Immature natural killer cell (primary cell): Measurements from ENCODE around the gene NEK6. TPM values are rescaled to one million over a fixed set of nuclear protein-coding genes. Genes with fewer than 3 reads are reported as not detected.
A peak's percentile ranks its signal among the peaks of the same experiment; 100 is the strongest.
"Not testable (repeated sequence)": the region's sequence is repeated elsewhere in the genome, so short reads cannot be mapped to it uniquely, and the experiment has no call there.

Source experiments
- DNase-seq, 3 donors: peaks; one replicate each; pipeline ENCODE4 v3.0.0; 2022; ENCODE audit warnings: mixed read lengths in 1 of 3
- H3K27ac Mint-ChIP-seq, 6 donors: one replicate each; pipeline ENCODE4 v1.8.0; 2020; ENCODE audit warnings: mixed read lengths in 6 of 6, mild to moderate bottlenecking in 5 of 6, inconsistent platforms in 4 of 6, moderate library complexity in 3 of 6
- H3K27me3 Mint-ChIP-seq, 3 donors: one replicate each; pipeline ENCODE4 v1.8.0; 2020 to 2021; ENCODE audit warnings: low read depth in 3 of 3, mild to moderate bottlenecking in 3 of 3, mixed read lengths in 3 of 3, moderate library complexity in 3 of 3, inconsistent platforms in 1 of 3
- H3K36me3 Mint-ChIP-seq, 3 donors: one replicate each; pipeline ENCODE4 v1.8.0; 2020; ENCODE audit warnings: mixed read lengths in 3 of 3, inconsistent platforms in 2 of 3, mild to moderate bottlenecking in 2 of 3
- H3K4me1 Mint-ChIP-seq, 2 donors: one replicate each; pipeline ENCODE4 v1.8.0; 2020; ENCODE audit warnings: inconsistent platforms in 2 of 2, mild to moderate bottlenecking in 2 of 2, mixed read lengths in 2 of 2, moderate library complexity in 1 of 2
- H3K4me3 Mint-ChIP-seq, 5 donors: one replicate each; pipeline ENCODE4 v1.8.0; 2020; ENCODE audit warnings: mild to moderate bottlenecking in 5 of 5, mixed read lengths in 5 of 5, inconsistent platforms in 3 of 5, moderate library complexity in 3 of 5
- H3K9me3 Mint-ChIP-seq, 6 donors: one replicate each; pipeline ENCODE4 v1.8.0; 2020; ENCODE audit warnings: mild to moderate bottlenecking in 6 of 6, mixed read lengths in 6 of 6, inconsistent platforms in 4 of 6, moderate library complexity in 3 of 6
- polyA plus RNA-seq, 3 donors: library from polyadenylated mRNA; unstranded; fragments of 300-500 nt; fragmentation: Illumina TruSeq; gene quantifications; one replicate each; pipeline ENCODE4 v1.2.3, GENCODE V29; 2021

The NEK6 gene
- polyA plus RNA-seq, 3 donors from 2014 or later = 8.8 to 18.0 (median 13.8) TPM

DNA sequence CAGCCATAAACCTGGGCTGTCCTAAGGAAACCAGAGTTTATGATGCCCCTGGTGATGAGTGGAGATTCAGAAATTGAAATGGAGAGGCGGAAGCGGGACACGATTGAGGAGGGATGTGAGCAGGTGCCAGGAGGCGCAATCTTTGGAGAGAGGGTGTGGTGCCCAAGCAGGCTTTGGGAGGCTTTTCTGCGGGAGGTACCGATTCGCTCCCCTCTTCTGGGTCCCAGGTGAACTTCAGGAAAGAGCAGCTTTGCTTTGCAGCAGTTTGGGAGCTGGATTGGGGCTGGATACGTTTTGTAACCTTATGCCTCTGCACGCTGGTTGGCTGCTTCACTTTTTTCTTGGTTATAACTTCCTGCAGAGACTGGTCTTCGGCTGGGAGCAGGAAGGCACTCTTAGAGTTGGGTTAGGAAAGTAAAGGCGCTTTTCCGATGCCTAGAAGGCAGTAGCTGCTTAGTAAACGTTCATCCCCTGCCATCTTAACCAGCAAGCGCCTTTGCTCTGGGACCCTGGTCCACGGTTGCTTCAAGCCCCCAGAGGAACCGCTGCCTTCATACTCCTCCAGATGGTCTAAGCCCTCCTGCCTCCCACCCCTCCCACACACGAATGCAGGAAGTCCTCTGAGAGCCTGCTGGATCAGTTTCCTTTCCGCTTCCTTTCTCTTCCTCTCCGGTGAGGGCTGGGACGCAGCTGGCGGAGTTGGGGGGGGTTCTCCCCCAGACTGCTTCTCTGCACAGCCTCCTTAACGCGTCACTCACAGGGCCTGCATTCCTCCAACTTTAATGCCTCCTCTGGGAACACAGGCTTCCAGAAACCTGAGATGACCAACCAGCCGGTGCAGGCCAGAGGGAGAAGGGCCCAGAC is 15.2 kb upstream of the NEK6 start:
- Mint-ChIP-seq H3K27ac (peak overlapping the region in 1 of 6 donors; percentile 21), H3K36me3 (no peaks in the 10 kb centered on the region), H3K9me3 (no peaks in the 10 kb centered on the region), H3K27me3 (peaks cover 0 to 2% (median 0%) of the 10 kb centered on the region in 3 donors), H3K4me1 (peaks cover 38 to 42% of the 10 kb centered on the region in 2 donors), H3K4me3 (no peak overlapping the region)
- DNase-seq = no peak

GRCh38 chr9:124247393-124247792 is 10.4 kb upstream of the NEK6 start:
- H3K36me3 Mint-ChIP-seq, H3K27ac Mint-ChIP-seq, H3K27me3 Mint-ChIP-seq, H3K9me3 Mint-ChIP-seq, H3K4me3 Mint-ChIP-seq: not testable (repeated sequence)
- H3K4me1 Mint-ChIP-seq = peaks cover 7 to 10% of the 10 kb centered on the region in 2 donors
- DNase-seq = peak in 1 of 3 donors; percentile 21

- Mint-ChIP-seq H3K9me3 (no peaks in the 10 kb centered on the region), H3K36me3 (no peaks in the 10 kb centered on the region), H3K4me3 (no peak overlapping the region), H3K4me1 (peaks cover under 1 to 5% of the 10 kb centered on the region in 2 donors), H3K27ac (peak overlapping the region in 1 of 6 donors; percentile 40), H3K27me3 (peaks cover 0 to 2% (median 0%) of the 10 kb centered on the region in 3 donors)
- DNase-seq = no peak
Observed at GRCh38 chr9:124248066-124248465, 9.7 kb upstream of the NEK6 start.

DNA sequence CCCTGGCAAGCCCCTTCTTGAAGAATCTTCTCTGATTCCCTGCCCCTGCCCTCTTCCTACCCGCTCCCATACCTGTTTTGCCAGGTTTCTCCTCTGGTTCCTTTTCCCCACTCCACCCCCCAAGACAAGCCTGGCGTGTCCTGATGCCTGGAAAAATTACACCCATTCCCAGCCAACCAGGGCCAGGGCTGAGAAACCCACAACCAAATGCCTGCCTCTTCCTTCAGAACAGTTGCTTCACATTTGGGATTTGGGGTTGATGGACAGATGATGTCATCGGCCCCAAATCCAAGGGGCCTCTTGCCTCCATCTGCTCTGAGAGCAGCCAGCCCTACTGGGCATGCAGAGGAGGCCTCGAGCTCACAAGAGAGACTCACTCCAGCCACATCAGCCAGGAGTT is 8.8 kb upstream of the NEK6 start:
- no peaks in the 10 kb centered on the region for H3K36me3 Mint-ChIP-seq
- DNase-seq = no peak
- H3K27me3 Mint-ChIP-seq = peaks cover 0 to 2% (median 0%) of the 10 kb centered on the region in 3 donors
- peaks cover 0 to 4% of the 10 kb centered on the region in 2 donors for H3K4me1 Mint-ChIP-seq
- no peak overlapping the region for H3K27ac Mint-ChIP-seq
- H3K9me3 Mint-ChIP-seq = no peaks in the 10 kb centered on the region
- no peak overlapping the region for H3K4me3 Mint-ChIP-seq

GRCh38 chr9:124251204-124251603 is 6.5 kb upstream of the NEK6 start:
- Mint-ChIP-seq H3K4me1 (peaks cover 0 to 4% of the 10 kb centered on the region in 2 donors), H3K27ac (no peak overlapping the region), H3K9me3 (no peaks in the 10 kb centered on the region)

DNA sequence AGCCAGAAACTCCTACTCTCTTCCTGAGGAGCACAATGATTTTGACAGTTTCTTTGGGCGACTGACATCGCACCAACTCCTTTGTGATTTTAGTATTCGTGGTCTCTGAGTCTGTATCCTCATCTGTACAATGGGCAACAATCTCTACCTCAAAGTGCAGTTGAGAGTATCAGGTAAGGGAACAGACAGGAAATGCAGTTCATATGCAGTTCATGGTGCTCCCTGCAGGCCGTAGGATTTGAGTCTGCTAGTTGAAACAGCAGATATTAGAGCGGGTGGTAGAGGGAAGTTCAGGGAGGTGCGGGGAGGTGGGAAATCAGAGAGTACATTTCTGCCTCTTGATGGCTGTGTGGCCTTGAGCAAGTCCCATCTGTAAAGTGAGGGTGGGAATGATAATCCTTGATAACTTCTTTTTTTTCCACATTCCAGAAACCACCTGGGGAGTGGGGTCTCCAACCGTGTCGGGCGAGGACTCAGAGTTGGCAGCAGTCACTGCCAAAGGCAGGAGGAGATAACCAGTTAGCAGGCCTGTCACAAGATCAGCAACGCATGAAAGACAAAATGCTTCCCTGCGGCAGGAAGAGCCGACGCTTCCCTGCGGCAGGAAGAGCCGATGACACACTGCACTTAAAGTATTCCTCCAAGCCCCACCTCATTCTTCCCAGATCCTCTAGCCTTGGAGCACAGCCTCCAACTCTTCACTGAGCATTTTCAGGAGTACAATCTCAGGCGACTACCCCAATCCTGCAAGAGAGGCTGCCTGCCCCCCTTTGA is 6.0 kb upstream of the NEK6 start:
- no peaks in the 10 kb centered on the region for H3K36me3 Mint-ChIP-seq
- H3K27ac Mint-ChIP-seq = no peak overlapping the region
- H3K4me1 Mint-ChIP-seq = peaks cover 1 to 4% of the 10 kb centered on the region in 2 donors
- no peaks in the 10 kb centered on the region for H3K9me3 Mint-ChIP-seq
- no peak for DNase-seq
- no peak overlapping the region for H3K4me3 Mint-ChIP-seq
- H3K27me3 Mint-ChIP-seq = peaks cover 0 to 2% (median under 1%) of the 10 kb centered on the region in 3 donors

More at GRCh38 chr9:124251204-124251603, 6.5 kb upstream of the NEK6 start:
- peaks cover 0 to 2% (median 0%) of the 10 kb centered on the region in 3 donors for H3K27me3 Mint-ChIP-seq
- H3K36me3 Mint-ChIP-seq = no peaks in the 10 kb centered on the region
- DNase-seq = no peak
- H3K4me3 Mint-ChIP-seq = no peak overlapping the region

GRCh38 chr9:124252878-124253277 is 4.9 kb upstream of the NEK6 start:
- not testable (repeated sequence) for H3K4me3 Mint-ChIP-seq, H3K27ac Mint-ChIP-seq, H3K4me1 Mint-ChIP-seq, H3K36me3 Mint-ChIP-seq, DNase-seq, H3K9me3 Mint-ChIP-seq, H3K27me3 Mint-ChIP-seq

DNA sequence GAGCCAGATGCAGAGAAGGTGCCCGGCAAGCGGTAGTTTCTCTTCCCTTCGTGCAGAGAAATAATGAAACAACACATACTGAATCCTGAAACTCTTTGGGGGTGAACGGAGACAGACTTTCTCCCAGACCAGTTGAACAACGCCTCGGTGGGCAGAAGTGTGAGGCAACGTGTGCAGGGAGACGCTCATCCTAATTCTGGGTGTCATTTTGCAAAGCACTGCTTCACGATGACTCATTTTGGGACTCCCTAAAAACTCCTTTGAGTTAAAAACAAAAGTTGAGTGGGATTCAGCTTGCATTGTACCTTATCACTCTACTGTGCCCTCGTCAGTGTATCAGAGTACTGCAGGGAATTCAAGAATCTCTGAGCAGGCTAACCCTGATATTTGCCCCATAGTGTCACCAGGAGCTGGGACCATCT is 3.5 kb upstream of the NEK6 start:
- Mint-ChIP-seq H3K4me3 (no peak overlapping the region), H3K27me3 (peaks cover 0 to 9% (median 7%) of the 10 kb centered on the region in 3 donors), H3K36me3 (no peaks in the 10 kb centered on the region), H3K4me1 (peaks cover 20 to 22% of the 10 kb centered on the region in 2 donors), H3K27ac (peak overlapping the region in 1 of 6 donors; percentile 4), H3K9me3 (no peaks in the 10 kb centered on the region)
- no peak for DNase-seq

DNA sequence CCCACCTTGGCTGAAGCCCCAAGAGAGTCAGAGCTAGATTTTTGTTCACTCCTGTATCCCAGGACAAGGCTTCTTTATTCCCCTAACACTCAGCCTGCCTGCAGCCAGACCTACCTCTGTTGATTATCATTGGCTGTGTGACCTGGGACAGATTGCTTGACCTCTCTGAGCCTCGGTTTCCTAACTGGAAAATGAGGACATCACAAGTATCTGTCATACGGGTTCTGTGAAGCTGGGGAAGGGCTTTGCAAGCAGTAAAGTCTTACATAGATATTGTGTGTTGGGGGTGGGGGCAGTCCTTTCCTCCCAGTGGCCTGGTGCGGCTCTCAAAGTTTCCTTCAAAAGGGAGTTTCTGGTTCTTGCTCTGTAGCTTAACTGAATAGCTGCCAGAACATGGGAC is 2.5 kb upstream of the NEK6 start:
- H3K4me1 Mint-ChIP-seq = peaks cover 28 to 32% of the 10 kb centered on the region in 2 donors
- H3K4me3 Mint-ChIP-seq = no peak overlapping the region
- no peak for DNase-seq
- no peaks in the 10 kb centered on the region for H3K9me3 Mint-ChIP-seq
- no peak overlapping the region for H3K27ac Mint-ChIP-seq
- H3K36me3 Mint-ChIP-seq = no peaks in the 10 kb centered on the region
- H3K27me3 Mint-ChIP-seq = peaks cover 0 to 9% (median 7%) of the 10 kb centered on the region in 3 donors

GRCh38 chr9:124256517-124257069 is 1.2 kb upstream of the NEK6 start:
- H3K4me3 Mint-ChIP-seq = peak overlapping the region; percentile 90 to 94 (median 94)
- H3K4me1 Mint-ChIP-seq = peaks cover 40 to 45% of the 10 kb centered on the region in 2 donors
- DNase-seq = no peak
- H3K27ac Mint-ChIP-seq = peak overlapping the region in 5 of 6 donors; percentile 74 to 90 (median 81)
- H3K36me3 Mint-ChIP-seq = no peaks in the 10 kb centered on the region
- peaks cover 3 to 9% (median 4%) of the 10 kb centered on the region in 3 donors for H3K27me3 Mint-ChIP-seq
- H3K9me3 Mint-ChIP-seq = no peaks in the 10 kb centered on the region

- peaks cover 46 to 52% of the 10 kb centered on the region in 2 donors for H3K4me1 Mint-ChIP-seq
- H3K27ac Mint-ChIP-seq = peak overlapping the region; percentile 77 to 92 (median 83)
- H3K4me3 Mint-ChIP-seq = peak overlapping the region; percentile 90 to 94 (median 94)
- no peaks in the 10 kb centered on the region for H3K9me3 Mint-ChIP-seq
- no peaks in the 10 kb centered on the region for H3K36me3 Mint-ChIP-seq
- peaks cover 3 to 9% (median 4%) of the 10 kb centered on the region in 3 donors for H3K27me3 Mint-ChIP-seq
- DNase-seq = peak in 1 of 3 donors; percentile 14
Observed at GRCh38 chr9:124257070-124257843, 492 bp upstream of the NEK6 start.

DNA sequence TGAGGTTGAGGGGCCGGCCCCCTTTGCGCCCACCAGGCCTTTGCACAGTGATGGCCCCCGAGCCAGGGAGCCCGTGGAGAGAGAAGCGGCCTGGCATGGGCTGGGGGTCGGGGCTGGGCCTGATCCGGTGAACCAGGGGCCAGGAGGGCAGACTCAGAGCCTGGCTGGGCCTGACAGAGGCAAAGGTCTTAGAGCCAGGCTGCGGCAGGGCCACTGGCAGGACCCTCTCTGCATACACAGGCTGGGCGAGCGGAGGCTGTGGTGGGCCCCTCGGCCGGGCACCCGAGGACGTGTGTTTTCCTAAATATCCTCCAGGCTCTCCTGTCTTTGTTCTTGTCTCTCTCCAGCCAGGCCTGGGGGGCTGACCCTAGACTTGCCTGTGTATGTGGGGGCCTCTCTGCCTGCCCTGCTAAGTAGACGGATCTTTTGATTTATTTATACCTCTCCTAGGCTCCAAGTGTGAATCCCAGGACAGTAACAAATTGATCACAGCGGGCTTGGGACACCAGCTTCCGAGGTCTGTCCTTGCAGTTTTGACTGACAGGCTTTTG is 933 bp downstream of the NEK6 start:
- H3K27ac Mint-ChIP-seq = peak overlapping the region; percentile 77 to 96 (median 92)
- H3K4me1 Mint-ChIP-seq = peaks cover 55 to 64% of the 10 kb centered on the region in 2 donors

More for the DNA sequence above, 933 bp downstream of the NEK6 start:
- no peak for DNase-seq
- Mint-ChIP-seq H3K4me3 (peak overlapping the region; percentile 97 to 99 (median 99)), H3K36me3 (no peaks in the 10 kb centered on the region), H3K27me3 (peaks cover 3 to 9% (median 4%) of the 10 kb centered on the region in 3 donors), H3K9me3 (no peaks in the 10 kb centered on the region)
